SK-N-DZ (cell line): ENCODE results near the gene LTF.
"Not testable (repeated sequence)": the region's sequence is repeated elsewhere in the genome, so short reads cannot be mapped to it uniquely, and the experiment has no call there.

Source experiments
- DNase-seq: peaks from one replicate; pipeline ENCODE4 v3.0.0-alpha.2; 2015; ENCODE audit warnings: low spot score

Gene LTF

GRCh38 chr3:46416125-46416810, 48.4 kb downstream of the LTF start:
- no peak for DNase-seq

DNA sequence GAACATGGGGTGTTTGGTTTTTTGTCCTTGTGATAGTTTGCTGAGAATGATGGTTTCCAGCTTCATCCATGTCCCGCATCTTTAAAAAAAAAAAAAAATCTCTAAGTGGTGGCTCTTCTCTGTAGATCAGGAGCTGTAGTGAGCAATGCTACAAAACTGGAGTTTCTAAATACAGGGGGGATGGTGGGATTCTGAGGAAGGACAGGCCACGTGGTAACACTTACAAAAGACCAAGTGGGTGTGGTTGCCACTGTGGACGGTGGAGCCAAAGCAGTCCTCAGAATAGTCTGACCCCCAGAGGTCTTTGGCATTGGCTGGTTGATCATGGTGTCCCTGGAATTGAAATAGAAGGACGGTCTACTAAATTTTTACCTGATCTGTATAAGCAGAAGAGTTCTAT, 50.0 kb downstream of the LTF start:
- no peak for DNase-seq

DNA sequence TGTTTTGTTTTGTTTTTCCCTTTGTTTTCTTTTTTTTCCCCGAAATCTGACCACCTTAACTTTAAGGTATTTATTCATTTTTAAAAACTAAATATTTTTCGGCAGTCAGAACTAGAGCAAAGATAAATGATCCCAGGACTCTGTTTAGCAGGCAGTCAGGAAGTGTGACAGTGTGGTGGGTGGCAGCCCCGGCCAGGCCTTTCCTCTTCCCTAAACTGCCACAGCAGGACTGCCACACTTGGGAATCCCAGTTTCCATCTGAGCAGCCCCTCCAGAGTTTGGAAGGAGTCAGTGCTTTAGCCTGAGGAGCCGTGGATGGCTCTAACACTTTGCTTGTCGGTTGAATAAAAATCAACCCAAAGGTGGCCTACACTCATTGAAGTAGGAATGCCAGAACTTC, 50.8 kb downstream of the LTF start:
- no peak for DNase-seq

- no peak for DNase-seq
These were observed 51.9 kb downstream of the LTF start for GRCh38 chr3:46412786-46413298.

GRCh38 chr3:46411271-46411670, 53.4 kb downstream of the LTF start:
- no peak for DNase-seq

DNA sequence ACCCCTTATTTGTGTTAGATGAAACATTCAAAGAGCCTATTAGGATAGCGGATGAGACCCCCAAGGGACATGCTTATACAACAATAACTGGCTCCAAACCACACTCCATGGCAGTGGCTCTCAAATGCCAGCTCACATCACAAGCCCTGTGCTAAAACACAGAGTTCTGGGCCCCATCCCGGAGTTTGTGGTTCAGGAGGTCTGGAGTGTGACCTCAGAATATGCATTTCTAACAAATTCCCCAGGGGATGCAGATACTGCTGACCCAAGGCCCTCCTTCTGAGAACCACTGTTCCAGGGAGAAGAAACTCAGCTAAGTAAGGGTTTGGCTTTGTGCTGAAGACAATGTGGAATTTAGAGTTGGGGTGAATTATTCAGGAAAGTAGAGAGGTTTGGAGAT, 54.0 kb downstream of the LTF start:
- DNase-seq, result no peak

GRCh38 chr3:46409739-46410489, 54.8 kb downstream of the LTF start:
- DNase-seq, result no peak

GRCh38 chr3:46408853-46409252, 55.9 kb downstream of the LTF start:
- DNase-seq, result no peak

GRCh38 chr3:46407970-46408369, 56.7 kb downstream of the LTF start:
- no peak for DNase-seq

DNA sequence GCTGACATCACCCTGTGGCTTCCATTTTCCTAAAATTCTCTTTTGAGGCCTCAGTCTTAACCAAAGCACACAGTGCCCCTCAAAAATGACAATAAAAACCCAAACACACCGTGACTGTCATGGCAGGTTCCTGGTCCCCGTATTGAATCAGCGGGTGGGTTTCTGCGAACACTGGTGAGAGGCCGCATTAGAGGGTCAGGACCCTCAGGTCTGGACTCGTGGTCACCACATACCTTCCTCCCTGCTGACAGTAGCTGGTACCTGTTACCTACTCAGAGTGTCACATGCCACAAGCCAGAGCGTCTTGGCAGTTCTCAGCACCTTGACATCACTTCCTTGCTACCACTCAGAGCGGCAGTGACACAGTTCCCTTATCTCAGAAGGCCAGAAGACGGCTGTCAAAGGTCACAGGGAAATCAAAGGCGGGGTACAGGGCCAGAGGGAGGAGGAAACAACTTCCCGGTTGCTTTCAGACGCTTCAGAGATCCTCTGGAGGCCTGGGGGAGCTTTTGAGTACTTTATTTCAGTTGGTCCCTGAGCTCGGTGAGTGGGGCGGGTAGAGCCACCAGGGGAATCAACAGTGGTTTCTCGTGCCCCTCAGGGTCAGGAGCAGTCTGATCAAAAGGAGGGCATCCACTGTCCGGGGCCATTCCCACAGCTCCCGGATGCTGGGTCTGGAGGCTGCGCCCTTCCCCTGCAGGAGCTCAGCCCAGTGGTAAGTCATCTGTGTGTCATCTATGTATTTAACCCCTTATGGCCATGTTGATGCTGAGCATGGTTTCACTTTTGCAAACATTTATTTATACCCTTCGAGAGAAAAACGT, 57.7 kb downstream of the LTF start, which contains the start of the genes CCR5AS and CCRL2:
Gene CCR5AS (minus strand): TSS at position 279 of the 824 bp plus-strand sequence.
Gene CCRL2 (plus strand): TSS at position 472 of the 824 bp plus-strand sequence. CDS start 821 bp downstream, outside the sequence.
- DNase-seq, result no peak

- DNase-seq, result no peak
These were observed 58.3 kb downstream of the LTF start for GRCh38 chr3:46406443-46406787.

GRCh38 chr3:46405301-46406019, 59.2 kb downstream of the LTF start:
- DNase-seq, result no peak

DNA sequence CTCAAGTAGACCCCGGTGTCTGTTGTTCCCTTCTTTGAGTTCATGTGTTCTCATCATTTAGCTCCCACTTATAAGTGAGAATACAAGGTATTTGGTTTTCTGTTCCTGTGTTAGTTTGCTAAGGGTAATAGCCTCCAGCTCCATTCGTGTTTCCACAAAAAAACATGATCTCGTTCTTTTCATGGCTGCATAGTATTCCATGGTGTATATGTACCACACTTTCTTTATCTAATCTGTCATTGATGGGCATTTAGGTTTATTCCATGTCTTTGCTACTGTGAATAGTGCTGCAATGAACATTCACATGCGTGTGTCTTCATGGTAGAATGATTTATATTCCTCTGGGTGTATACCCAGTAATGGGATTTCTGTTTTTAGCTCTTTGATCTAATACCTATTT, 61.8 kb downstream of the LTF start:
- not testable (repeated sequence) for DNase-seq

DNA sequence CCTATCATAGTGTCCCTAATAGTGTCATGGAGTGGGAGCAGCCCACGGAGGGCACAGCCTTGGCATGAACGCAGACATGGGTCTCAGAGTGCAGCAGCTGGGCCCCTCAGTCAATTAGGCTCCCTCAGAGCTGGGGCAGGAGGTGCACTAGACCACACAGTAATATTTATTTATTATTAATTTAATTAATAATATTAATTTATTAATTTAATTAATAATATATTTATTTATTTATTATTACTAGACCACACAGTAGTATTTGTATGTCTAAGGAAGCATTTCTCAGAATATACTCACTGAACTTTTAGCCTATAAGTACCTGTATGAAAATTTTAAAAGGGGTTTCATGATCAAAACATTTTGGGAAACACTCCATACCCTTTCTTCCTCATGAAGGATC, 63.1 kb downstream of the LTF start:
- DNase-seq, result no peak

- no peak for DNase-seq
These were observed 63.9 kb downstream of the LTF start for GRCh38 chr3:46400846-46401245.

GRCh38 chr3:46400000-46400734, 64.5 kb downstream of the LTF start:
- no peak for DNase-seq

GRCh38 chr3:46399557-46399956, 65.1 kb downstream of the LTF start:
- DNase-seq, result no peak

GRCh38 chr3:46399098-46399497, 65.6 kb downstream of the LTF start:
- DNase-seq, result no peak

- no peak for DNase-seq
These were observed 66.3 kb downstream of the LTF start for GRCh38 chr3:46398186-46398955.

DNA sequence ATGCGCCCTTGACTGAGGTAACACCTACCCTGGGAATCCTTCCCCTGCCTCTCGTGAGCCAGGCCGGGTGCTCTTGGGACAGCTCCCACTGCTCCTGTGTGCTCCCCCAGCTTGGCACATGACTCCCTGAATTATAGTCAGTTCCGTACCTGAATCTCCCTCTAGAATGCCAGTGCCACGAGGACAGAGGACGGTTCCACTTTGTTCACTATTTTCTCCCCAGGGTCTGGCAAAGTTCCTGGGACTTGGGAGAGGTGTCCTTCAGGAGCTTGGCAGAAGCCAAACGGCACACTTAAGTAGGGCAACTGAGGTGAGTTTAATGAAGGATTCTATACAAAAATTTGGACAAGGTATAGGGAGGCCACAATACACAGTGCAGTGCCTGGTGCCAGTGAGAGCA, 67.6 kb downstream of the LTF start:
- no peak for DNase-seq
